T-helper 1 cell (primary cell): ENCODE measurements around the gene FKBP5.

Source experiments
- DNase-seq, 5 donors: peaks; one replicate each; pipeline ENCODE4 v3.0.0-alpha.2; 2012 to 2020

Gene FKBP5

GRCh38 chr6:35662999-35663398 is 25.7 kb downstream of the FKBP5 start:
- no peak for DNase-seq

DNA sequence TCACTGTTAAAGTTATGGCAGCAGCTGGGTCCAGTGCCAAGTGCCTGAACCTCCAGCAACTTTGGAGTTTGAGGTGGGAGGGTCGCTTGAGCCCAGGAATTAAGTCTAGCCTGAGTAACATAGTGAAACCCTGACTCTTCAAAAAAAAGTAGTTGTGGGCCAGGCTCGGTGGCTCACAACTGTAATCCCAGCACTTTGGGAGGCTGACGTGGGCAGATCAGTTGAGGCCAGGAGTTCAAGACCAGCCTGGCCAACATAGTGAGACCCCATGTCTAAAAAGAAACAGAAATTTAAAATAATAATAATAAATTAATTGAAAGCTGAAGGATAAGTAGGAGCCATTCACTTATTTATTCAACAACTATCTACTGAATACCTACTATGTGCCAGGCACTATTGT is 33.8 kb downstream of the FKBP5 start:
- no peak for DNase-seq

DNA sequence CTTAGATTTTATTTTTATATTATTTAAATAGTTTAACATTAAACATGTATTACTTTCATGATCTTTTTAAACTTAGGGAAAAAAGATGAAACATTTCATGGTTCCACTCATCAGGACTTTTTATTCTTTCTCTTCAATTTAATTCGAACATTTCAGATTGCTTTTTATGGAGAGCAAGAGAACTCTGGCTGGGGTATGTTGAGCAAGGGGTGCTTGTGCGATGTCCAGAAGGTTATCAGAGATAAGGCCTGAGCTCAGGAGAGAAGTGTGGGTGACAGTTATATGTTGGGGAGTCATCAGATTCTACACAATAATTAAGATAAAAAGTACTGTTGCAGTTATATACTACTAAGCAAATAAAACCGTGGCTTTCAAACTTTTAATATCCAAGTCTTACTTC is 37.5 kb downstream of the FKBP5 start:
- no peak for DNase-seq

GRCh38 chr6:35650015-35650414 is 38.7 kb downstream of the FKBP5 start:
- DNase-seq = no peak

- DNase-seq = no peak
Observed at GRCh38 chr6:35648203-35648602, 40.5 kb downstream of the FKBP5 start.

DNA sequence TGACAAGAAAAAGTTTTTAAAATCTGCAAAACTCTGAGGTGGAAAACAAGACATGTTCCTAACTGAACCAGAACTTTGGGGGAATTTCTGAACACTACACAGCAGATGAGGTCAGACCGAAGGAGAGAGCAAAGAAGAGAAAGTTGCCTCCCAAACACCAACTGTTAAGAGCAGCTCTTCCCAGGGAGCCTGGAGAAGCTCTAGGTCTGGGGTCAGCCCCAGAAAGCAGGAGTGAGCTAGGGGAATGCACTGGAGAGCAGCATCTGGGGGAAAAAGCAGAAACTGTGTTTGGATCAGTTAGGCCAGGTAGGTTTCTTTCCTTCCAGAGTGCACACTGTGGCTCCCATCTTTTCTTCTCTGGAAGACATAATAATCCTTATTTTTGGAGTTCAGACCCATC is 41.3 kb downstream of the FKBP5 start:
- DNase-seq = no peak

DNA sequence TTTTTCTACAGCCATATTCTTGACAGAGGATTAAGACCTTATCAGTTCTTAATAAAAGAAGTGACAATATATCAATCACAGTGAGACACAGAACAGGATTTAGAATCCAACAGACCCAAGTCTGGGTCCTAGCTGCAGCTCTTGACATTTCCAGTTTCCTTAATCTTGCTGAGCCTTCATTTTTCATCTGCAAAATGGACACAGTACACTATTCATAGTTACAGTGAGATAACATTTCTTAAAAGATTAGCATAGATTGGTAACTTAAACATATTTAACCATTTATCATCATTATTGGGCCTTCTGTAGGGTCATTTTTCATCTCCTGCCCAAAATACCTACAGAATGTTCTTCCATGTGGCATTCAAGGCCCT is 45.6 kb downstream of the FKBP5 start:
- no peak for DNase-seq

DNA sequence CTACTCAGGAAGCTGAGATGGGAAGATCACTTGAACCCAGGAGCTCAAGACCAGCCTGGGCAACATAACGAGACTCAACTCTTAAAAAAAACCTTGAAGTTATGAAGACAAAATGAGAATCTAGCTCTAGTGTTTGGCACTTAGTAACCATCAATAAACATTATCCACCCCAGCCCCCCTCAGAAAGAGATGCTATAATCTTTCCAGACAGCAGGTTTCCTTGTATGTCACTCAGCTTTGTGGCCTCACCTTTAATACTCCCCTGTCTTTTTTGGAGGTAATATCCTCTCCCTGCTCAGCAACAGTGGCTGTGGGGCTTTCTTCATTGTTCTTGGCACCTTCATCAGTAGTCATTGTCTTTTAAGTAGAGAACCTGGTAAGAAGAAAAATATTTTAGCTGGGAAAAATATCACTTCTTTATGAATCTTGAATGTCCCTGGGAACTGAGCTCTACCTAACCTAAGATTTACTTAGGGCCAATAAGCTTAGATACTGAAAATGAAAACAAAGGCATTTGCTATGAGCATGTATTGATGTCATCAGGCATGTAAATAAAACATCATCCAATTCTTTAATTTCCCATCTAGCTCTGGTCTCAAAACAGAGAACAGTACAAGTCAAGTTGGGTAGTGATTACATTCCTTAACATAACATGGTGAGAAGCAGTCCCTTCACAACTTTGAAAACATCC is 46.1 kb downstream of the FKBP5 start:
- DNase-seq = no peak

DNA sequence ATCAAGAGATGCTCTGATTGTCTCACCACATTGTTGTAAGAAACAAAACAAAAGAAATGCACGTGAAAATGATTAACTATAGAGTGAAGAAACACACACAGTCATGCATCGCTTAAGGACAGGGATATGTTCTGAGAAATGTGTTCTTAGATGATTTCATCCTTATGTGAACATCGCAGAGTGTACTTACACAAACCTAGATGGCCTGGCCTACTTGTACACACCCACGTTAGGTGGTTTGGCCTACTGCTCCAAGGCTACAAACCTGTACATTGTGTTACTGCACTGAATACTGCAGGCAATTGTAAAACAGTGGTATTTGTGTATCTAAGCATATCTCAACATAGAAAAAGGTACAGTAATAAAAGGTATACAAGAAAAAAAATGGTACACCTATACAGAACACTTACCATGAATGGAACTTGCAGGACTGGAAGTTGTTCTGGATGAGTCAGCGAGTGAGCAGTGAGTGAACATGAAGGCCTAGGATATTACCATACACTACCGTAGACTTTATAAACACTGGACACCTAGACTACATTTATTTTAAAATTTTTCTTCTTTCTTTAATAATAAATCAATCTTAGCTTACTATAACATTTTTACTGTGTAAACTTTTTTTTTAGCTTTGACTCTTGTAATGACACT is 48.6 kb downstream of the FKBP5 start:
- no peak for DNase-seq

DNA sequence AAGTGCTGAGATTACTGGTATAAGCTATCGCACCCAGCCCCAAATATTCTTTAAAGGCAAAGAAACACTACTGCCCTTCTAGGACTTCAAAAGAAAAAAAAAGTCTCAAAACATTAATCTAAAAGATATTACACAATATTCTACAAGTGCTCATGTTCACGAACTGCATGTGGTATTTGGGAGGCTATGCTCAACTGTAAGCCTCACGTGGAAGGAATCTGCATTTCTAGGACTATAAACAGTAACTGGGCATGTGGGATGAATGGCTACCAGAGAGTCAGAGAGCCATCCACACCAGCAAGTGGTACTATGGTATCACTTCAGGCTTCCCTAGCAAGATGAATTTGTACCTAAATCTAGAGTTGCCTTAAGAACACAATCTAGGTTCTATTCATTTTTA is 50.0 kb downstream of the FKBP5 start:
- DNase-seq = no peak

DNA sequence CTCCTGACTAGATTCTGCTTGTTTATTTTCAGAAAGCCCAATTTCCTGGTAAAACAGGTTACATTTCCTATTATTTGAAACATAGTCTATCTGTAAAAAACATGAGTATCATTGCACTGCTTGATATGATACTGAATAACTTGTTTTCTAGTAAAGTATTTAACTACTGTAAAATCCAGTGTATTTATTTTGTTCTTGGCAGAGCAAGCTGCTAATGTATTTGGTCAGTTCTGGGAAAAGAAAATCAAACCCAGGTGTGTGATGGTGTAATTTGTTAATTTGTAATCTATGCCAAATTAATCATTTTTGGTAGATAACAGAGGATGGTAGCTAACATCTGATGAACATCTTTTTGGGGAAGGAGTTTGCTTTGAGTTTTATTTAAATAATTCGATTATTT is 50.8 kb downstream of the FKBP5 start:
- no peak for DNase-seq

DNA sequence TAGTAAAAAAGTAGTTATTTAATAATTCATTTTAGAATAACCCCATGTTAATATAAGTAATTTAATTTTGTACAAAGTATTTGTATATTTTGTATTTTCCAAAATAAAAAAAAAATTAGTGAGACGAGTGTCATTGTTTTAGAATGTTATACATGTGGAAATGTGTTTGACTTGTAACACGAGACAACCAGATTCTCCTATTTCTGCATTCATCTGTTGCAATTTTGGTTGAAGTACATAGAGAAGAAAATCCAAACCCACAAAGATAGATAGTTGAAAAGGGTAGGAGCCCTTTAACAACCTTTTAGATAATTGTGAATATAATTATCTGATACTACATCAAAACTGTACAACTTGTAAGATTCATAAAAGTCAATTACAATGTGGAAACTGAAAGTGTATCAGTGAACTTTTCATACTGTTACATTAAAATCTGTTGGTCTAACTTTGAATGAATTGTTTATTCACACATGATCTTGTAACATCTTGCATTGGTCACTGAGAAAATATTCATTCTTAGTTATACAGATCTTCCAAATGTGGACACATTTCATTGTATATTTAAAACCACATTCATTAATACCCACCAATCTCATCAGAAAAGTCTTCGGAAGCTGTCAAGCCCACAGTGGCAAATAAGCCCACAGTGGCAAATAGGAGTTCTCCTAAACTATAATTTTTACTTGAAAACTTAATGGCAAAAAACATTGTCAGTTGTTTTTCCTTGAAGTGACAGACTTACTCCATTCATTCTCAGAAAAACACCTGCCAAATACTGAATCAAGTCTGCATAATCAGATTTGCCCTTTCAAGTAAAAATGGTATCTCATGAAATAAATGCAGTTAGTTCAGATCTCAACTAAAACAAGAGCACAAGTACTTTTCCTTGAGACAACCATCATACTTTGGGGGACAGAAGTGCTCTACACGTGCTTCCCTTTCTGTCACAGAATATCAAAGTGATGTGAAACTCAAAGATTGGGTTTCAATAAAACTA is 52.8 kb downstream of the FKBP5 start:
- DNase-seq = peak in 1 of 5 donors; percentile 40

GRCh38 chr6:35634316-35634715 is 54.4 kb downstream of the FKBP5 start:
- no peak for DNase-seq

DNA sequence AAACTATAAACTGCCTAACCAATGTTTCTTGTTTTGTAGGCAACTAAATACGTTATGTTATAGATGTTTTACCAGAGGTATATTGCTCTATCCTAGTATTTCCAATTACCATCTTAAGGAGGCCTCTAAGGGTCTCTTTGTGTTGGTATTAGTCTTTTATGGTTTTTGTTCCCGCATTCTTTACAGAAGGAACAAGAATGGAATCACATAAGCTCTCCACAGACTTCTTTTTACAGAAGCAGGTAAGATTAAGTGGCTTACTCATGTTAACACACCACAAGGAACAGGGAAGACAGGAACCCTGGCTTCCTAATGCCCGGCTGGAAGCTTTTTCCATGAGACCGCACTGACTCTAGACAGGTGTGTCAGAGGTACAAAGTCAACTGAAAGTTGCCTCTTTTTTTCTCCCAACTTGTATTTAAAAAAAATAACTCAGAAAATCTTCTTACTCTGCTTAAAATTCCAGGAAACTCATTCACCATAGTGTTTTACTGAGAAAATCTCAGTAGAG is 55.1 kb downstream of the FKBP5 start:
- no peak for DNase-seq

DNA sequence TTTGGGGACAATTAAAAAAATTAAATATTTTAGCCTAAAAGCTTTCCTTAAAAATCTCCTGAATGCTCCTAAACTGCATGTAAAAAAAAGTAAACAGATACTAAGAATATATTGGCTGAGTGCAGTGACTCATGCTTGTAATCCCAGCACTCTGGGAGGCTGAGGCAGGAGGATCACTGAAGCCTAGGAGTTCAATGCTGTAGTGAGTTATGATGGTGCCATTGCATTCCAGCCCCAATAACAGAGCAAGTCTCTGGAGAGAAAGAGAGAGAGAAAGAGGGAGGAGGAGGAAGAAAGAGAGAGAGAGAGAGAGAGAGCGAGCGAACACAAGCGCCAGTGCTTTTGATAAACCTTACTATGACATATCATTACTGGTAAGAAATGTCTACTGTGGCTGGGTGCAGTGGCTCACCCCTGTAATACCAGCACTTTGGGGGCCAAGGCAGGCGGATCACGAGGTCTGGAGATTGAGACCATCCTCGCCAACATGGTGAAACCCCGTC is 58.8 kb downstream of the FKBP5 start:
- no peak for DNase-seq

DNA sequence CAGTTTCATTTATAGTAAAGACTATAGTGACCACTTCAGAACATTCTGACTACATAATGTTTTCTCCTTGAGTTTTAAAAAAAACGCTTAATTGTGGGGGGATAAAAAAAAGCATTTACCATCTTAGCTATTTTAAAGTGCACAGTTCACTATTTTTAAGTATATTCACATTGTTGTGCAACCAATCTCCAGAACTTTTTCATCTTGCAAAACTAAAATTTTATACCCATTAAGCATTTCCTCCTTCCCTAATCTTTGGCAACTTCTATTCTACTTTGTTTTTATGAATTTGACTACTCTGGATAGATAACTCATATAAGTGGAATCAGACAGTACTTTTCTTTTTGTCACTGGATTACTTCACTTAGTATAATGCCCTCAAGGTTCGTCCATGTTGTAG is 62.3 kb downstream of the FKBP5 start:
- DNase-seq = no peak

DNA sequence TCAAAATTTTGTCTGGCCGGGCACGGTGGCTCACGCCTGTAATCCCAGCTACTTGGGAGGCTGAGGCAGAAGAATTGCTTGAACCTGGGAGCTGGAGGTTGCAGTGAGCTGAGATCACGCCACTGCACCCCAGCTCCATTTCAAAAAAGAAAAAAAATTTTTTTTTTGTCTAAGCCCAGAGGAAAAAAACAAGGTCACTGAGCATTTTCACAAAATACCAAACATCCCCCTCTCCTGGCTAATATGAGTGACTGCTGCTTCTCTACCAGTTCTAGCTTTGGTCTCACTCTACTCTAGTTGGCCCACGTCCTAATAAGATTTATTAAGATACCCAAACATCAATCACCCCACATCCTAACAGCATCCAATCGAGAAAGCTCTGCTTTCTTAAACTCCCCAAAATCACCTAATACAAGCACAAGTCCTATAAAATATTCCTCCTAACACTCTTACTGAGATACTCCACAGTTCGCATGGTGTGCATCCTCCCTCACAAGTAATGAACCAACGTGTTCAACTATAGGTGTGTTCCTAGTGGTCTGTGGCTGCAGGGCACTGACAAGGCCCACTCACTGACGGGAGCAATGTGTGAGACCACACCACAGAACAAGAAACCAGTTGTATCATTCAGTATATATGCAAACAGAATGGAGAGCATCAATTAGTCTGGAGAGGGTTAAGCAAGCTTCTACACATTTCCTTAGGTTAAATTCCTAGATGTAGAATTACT is 64.2 kb downstream of the FKBP5 start:
- DNase-seq = no peak

- no peak for DNase-seq
Observed at GRCh38 chr6:35622283-35622682, 66.4 kb downstream of the FKBP5 start.

GRCh38 chr6:35620706-35621105 is 68.0 kb downstream of the FKBP5 start:
- no peak for DNase-seq

DNA sequence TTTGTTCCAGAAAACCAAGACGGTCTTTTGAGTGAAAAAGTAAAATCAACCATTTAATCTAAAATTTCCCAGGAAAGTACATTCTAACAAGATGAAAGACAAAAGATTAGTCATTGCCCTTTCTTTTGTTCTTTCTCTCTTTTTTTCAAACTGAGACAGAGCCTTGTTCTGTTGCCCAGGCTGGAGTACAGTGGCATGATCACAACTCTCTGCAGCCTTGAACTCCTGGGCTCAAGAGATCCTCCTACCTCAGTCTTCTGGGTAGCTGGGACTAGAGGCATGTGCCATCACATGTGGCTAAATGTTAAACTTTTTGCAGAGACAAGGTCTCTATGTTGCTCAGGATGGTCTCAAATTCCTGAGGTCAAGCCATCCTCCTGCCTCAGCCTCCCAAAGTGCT is 75.0 kb downstream of the FKBP5 start:
- no peak for DNase-seq

DNA sequence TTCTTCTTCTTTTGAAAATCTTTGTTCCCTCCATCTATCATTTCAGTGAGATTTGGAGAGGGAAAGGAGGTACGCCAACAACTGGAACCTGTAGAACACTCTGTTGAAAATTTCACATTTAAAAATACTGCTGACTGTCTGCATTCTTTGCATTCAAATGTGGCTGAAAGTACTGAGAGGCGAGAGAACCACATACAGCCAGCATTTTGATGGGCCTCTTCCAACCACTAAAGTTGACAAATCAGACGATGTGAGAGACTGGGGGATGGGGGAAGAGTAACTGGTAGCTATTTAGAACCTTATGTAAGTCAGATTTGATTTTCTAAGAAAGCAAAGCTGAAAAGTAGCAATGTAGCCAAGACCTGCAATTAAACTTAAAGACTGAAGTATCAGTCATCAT is 77.5 kb downstream of the FKBP5 start:
- peak in 1 of 5 donors; percentile 66 for DNase-seq

- DNase-seq = no peak
Observed at GRCh38 chr6:35610830-35611229, 77.9 kb downstream of the FKBP5 start.

DNA sequence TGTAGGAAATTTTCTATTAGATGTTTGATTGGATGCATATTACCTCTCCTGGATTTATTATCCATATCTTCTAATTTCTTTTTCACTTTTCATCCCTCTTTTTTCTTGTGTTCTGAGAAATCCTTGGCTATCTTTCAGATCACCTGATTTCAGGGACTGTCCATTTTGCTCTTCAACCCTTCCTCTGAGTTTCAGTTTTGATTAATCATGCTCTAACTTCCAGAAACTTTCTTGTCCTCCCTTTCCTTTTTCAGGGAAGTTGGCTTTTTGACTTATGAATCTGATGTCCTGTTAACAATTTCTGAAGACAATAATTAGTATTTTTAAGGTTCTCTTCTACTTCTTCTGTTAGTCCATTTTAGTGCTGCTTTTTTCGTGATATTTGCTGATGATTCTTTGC is 79.1 kb downstream of the FKBP5 start:
- no peak for DNase-seq
